Suprapubic skin (tissue), 3 donors: ENCODE measurements around the gene APPL2.

Source experiments
- EP300 ChIP-seq: sonication (generic); formaldehyde crosslinking; IDR thresholded peaks from one replicate; pipeline ENCODE4 v1.6.1; 2017; ENCODE audit warnings: antibody characterized with exemption
- POLR2A ChIP-seq, 2 donors: fragments of 450-650 bp; IDR thresholded peaks; one replicate each; pipeline ENCODE4 v1.6.1; 2017; ENCODE audit warnings: antibody characterized with exemption in 2 of 2, mild to moderate bottlenecking in 2 of 2, moderate library complexity in 2 of 2
- TF ChIP-seq, protein P1 (sequence below), 2 donors: fragments of 200-600 bp in 1 of 2; fragments of 450-650 bp in 1 of 2; sonication (generic) in 1 of 2; IDR thresholded peaks; one replicate each; pipeline ENCODE4 v1.5.1; 2016 to 2019; ENCODE audit warnings: antibody characterized with exemption in 2 of 2, mild to moderate bottlenecking in 1 of 2, moderate library complexity in 1 of 2

DNA sequence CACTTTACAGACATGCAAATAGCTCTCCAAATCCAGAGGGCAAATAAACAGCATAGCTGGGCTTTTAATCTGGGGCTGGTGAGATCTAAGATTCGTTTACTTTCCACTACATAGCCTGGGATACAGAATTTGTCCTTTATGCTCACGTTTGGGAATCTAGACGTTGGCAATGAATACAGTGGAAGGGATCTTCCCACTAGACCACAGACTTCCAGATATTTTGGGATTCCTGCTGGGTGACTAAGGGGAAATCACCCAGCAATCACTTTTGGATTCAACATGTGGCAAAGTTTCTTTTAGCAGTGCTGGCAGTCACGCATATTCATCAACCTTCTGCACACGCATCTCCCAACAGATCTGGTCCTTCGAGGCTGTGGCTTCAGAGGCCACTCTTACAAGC, 23.5 kb downstream of the APPL2 start:
- TF ChIP-seq, protein P1, sequence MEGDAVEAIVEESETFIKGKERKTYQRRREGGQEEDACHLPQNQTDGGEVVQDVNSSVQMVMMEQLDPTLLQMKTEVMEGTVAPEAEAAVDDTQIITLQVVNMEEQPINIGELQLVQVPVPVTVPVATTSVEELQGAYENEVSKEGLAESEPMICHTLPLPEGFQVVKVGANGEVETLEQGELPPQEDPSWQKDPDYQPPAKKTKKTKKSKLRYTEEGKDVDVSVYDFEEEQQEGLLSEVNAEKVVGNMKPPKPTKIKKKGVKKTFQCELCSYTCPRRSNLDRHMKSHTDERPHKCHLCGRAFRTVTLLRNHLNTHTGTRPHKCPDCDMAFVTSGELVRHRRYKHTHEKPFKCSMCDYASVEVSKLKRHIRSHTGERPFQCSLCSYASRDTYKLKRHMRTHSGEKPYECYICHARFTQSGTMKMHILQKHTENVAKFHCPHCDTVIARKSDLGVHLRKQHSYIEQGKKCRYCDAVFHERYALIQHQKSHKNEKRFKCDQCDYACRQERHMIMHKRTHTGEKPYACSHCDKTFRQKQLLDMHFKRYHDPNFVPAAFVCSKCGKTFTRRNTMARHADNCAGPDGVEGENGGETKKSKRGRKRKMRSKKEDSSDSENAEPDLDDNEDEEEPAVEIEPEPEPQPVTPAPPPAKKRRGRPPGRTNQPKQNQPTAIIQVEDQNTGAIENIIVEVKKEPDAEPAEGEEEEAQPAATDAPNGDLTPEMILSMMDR (IDR thresholded peaks at IDR 0.05) = no peak
- TF ChIP-seq POLR2A (IDR thresholded peaks at IDR 0.05) = no peak
- TF ChIP-seq EP300 = no peak
